Measurements from ENCODE around the gene RBM38.

The RBM38 gene

GRCh38 chr20:57435498-57436222 lies 44.5 kb downstream of the RBM38 start (continued):
- TF ChIP-seq ZSCAN4 (tag by site-specific recombination; IDR thresholded peaks at IDR 0.05): no peak
- no peak for TF ChIP-seq SCRT2 (tag by site-specific recombination; IDR thresholded peaks at IDR 0.05)
- TF ChIP-seq GFI1B (tag by site-specific recombination; IDR thresholded peaks at IDR 0.05): no peak
- TF ChIP-seq ZNF202 (tag by site-specific recombination; IDR thresholded peaks at IDR 0.05; ENCODE audit: borderline replicate concordance): no peak
- peak; percentile 61; the same call in 1 of the 2 replicates for TF ChIP-seq ZNF561 (tag by site-specific recombination; IDR thresholded peaks at IDR 0.05; ENCODE audit: borderline replicate concordance)
- peak; percentile 86 for TF ChIP-seq ZNF366 (tag by site-specific recombination; conservative IDR thresholded peaks at IDR 0.05)
- TF ChIP-seq ZNF404 (tag by site-specific recombination; IDR thresholded peaks at IDR 0.05): no peak
- TF ChIP-seq ZBTB49 (tag by site-specific recombination; IDR thresholded peaks at IDR 0.05; ENCODE audit: low read depth): no peak
- TF ChIP-seq ZNF138 (tag by site-specific recombination; IDR thresholded peaks at IDR 0.05; ENCODE audit: borderline replicate concordance): no peak
- no peak for TF ChIP-seq ZBTB48 (tag by site-specific recombination; IDR thresholded peaks at IDR 0.05)
- TF ChIP-seq MEIS1 (CRISPR knock-in tag; IDR thresholded peaks at IDR 0.05; ENCODE audit: borderline replicate concordance): no peak
- TF ChIP-seq ZNF26 (tag by site-specific recombination; IDR thresholded peaks at IDR 0.05): no peak
- no peak for TF ChIP-seq ZNF350 (tag by site-specific recombination; IDR thresholded peaks at IDR 0.05)
- TF ChIP-seq ZNF791 (tag by site-specific recombination; IDR thresholded peaks at IDR 0.05): no peak
- TF ChIP-seq ZFP69B (tag by site-specific recombination; IDR thresholded peaks at IDR 0.05): 0 out of 2 replicates have a peak, but pooled peaks have one; percentile 19
- no peak for TF ChIP-seq ZNF692 (tag by site-specific recombination; IDR thresholded peaks at IDR 0.05)
- no peak for TF ChIP-seq ZFP3 (tag by site-specific recombination; IDR thresholded peaks at IDR 0.05; ENCODE audit: low read depth)
- no peak for TF ChIP-seq ZNF214 (tag by site-specific recombination; IDR thresholded peaks at IDR 0.05; ENCODE audit: borderline replicate concordance)
- TF ChIP-seq ZNF10 (tag by site-specific recombination; IDR thresholded peaks at IDR 0.05): no peak
- no peak for TF ChIP-seq ZNF16 (tag by site-specific recombination; IDR thresholded peaks at IDR 0.05; ENCODE audit: low read depth)
- no peak for TF ChIP-seq ZNF112 (tag by site-specific recombination; IDR thresholded peaks at IDR 0.05)
- no peak for TF ChIP-seq ZNF391 (tag by site-specific recombination; IDR thresholded peaks at IDR 0.05; ENCODE audit: borderline replicate concordance, low read depth)
- TF ChIP-seq ZBTB8A (tag by site-specific recombination; IDR thresholded peaks at IDR 0.05): peak; percentile 76
- no peak for TF ChIP-seq ZNF132 (tag by site-specific recombination; IDR thresholded peaks at IDR 0.05; ENCODE audit: borderline replicate concordance)
- no peak for TF ChIP-seq ZSCAN18 (tag by site-specific recombination; IDR thresholded peaks at IDR 0.05)
- no peak for TF ChIP-seq ATF2 (tag by site-specific recombination; IDR thresholded peaks at IDR 0.05; ENCODE audit: low read depth)
- TF ChIP-seq ZNF239 (tag by site-specific recombination; IDR thresholded peaks at IDR 0.05): no peak
- no peak for TF ChIP-seq REPIN1 (tag by site-specific recombination; IDR thresholded peaks at IDR 0.05; ENCODE audit: low read depth)
- no peak for TF ChIP-seq ZNF37A (tag by site-specific recombination; IDR thresholded peaks at IDR 0.05)
- TF ChIP-seq ZBTB17 (tag by site-specific recombination; IDR thresholded peaks at IDR 0.05): no peak
- no peak for TF ChIP-seq ZNF544 (tag by site-specific recombination; IDR thresholded peaks at IDR 0.05)
